IMR-90 (cell line): ENCODE data around the gene ROBO2. TPM values are rescaled to one million over a fixed set of nuclear protein-coding genes. Genes with fewer than 3 reads are reported as not detected.

ENCODE experiments used
- ATAC-seq: fragments of 200-7000 bp; cut with Tn5 transposase; 2 replicates; pipeline ENCODE4 v1.9.1; 2020; ENCODE audit warnings: low read depth, mild to moderate bottlenecking, moderate library complexity
- BruUV-seq: library from RNA; stranded (reverse); fragments of 400-500 nt; replicated peaks from 2 replicates; lab custom pipeline; 2021; lab: Mats Ljungman, UMichigan
- CTCF ChIA-PET: fragments of 300-600 bp; formaldehyde crosslinking; extraction: SDS; loops from one replicate; lab custom pipeline; 2021; ENCODE audit warnings: antibody characterized with exemption; lab: Yijun Ruan, JAX
- POLR2A ChIA-PET: fragments of 300-600 bp; sonication (Branson Sonifier 250); formaldehyde crosslinking; loops from one replicate; lab custom pipeline; 2022; ENCODE audit warnings: antibody characterized with exemption; ENCODE audit not compliant: unreplicated experiment; lab: Charles Lee
- DNase-seq: peaks from one replicate; pipeline ENCODE4 v3.0.0; 2013
- H2AFZ ChIP-seq: replicated peaks from 2 replicates; pipeline ENCODE3; 2013; ENCODE audit warnings: low read length, mild to moderate bottlenecking; ENCODE audit not compliant: poor library complexity
- H2AK5ac ChIP-seq: 2 replicates; pipeline ENCODE4 v1.6.1; 2013; ENCODE audit warnings: low read depth, low read length, inconsistent platforms
- H2AK9ac ChIP-seq: replicated peaks from 2 replicates; pipeline ENCODE3; 2013; ENCODE audit warnings: mild to moderate bottlenecking, low read depth, low read length, moderate library complexity; ENCODE audit not compliant: poor library complexity
- H2BK120ac ChIP-seq: 2 replicates; pipeline ENCODE4 v1.6.1; 2013; ENCODE audit warnings: low read depth, low read length, inconsistent platforms
- H2BK15ac ChIP-seq: 3 replicates; pipeline ENCODE4 v1.6.1; 2013; ENCODE audit warnings: low read depth, low read length, inconsistent platforms
- H2BK20ac ChIP-seq: 2 replicates; pipeline ENCODE4 v1.6.1; 2013; ENCODE audit warnings: low read depth, mild to moderate bottlenecking, inconsistent platforms, low read length, moderate library complexity
- H2BK5ac ChIP-seq: 2 replicates; pipeline ENCODE4 v1.6.1; 2013; ENCODE audit warnings: mild to moderate bottlenecking, low read depth, low read length, inconsistent platforms; ENCODE audit not compliant: poor library complexity, severe bottlenecking
- H3K14ac ChIP-seq: replicated peaks from 2 replicates; pipeline ENCODE4 v1.6.1; 2013; ENCODE audit warnings: low read depth, low read length, inconsistent platforms
- H3K18ac ChIP-seq: 2 replicates; pipeline ENCODE4 v1.6.1; 2013; ENCODE audit warnings: low read depth, low read length, control low read depth
- H3K23ac ChIP-seq: 2 replicates; pipeline ENCODE4 v1.6.1; 2013; ENCODE audit warnings: low read depth, low read length, inconsistent platforms
- H3K27ac ChIP-seq: 2 replicates; pipeline ENCODE4 v1.5.1; 2013; ENCODE audit warnings: mild to moderate bottlenecking, control low read depth, low read length; ENCODE audit not compliant: insufficient read depth
- H3K27me3 ChIP-seq: 2 replicates; pipeline ENCODE4 v1.6.1; 2013; ENCODE audit warnings: low read length; ENCODE audit not compliant: control insufficient read depth, insufficient read depth
- H3K36me3 ChIP-seq: 2 replicates; pipeline ENCODE4 v1.6.1; 2013; ENCODE audit warnings: low read length, mixed read lengths; ENCODE audit not compliant: control insufficient read depth, insufficient read depth
- H3K4ac ChIP-seq: 2 replicates; pipeline ENCODE4 v1.6.1; 2013; ENCODE audit warnings: low read depth, low read length, inconsistent platforms
- H3K4me1 ChIP-seq: 2 replicates; pipeline ENCODE4 v1.6.1; 2013; ENCODE audit warnings: low read length, mixed read lengths; ENCODE audit not compliant: control insufficient read depth, insufficient read depth
- H3K4me2 ChIP-seq: 2 replicates; pipeline ENCODE4 v1.6.1; 2013; ENCODE audit warnings: low read depth, mild to moderate bottlenecking, control low read depth, low read length, moderate library complexity
- H3K4me3 ChIP-seq: 2 replicates; pipeline ENCODE4 v1.5.1; 2013; ENCODE audit warnings: low read depth, mild to moderate bottlenecking, control low read depth, low read length, moderate library complexity; ENCODE audit not compliant: insufficient read depth
- H3K56ac ChIP-seq: 2 replicates; pipeline ENCODE4 v1.6.1; 2013; ENCODE audit warnings: low read length, inconsistent platforms; ENCODE audit not compliant: insufficient read depth; ENCODE audit errors: extremely low read depth
- H3K79me1 ChIP-seq, 2 experiments: 2 replicates each; pipeline ENCODE4 v1.6.1; 2013; ENCODE audit warnings: low read length in 2 of 2, inconsistent platforms in 1 of 2, low read depth in 1 of 2
- H3K9ac ChIP-seq: 2 replicates; pipeline ENCODE4 v1.6.1; 2013; ENCODE audit warnings: low read depth, low read length, control low read depth
- H3K9me1 ChIP-seq: 2 replicates; pipeline ENCODE4 v1.6.1; 2013; ENCODE audit warnings: low read length, inconsistent platforms; ENCODE audit not compliant: insufficient read depth
- H3K9me3 ChIP-seq: 2 replicates; pipeline ENCODE4 v1.6.1; 2013; ENCODE audit warnings: low read length; ENCODE audit not compliant: control insufficient read depth, insufficient read depth
- H4K20me1 ChIP-seq: 2 replicates; pipeline ENCODE4 v1.6.1; 2013; ENCODE audit warnings: low read length, inconsistent platforms; ENCODE audit not compliant: insufficient read depth
- H4K5ac ChIP-seq: 2 replicates; pipeline ENCODE4 v1.6.1; 2013; ENCODE audit warnings: mild to moderate bottlenecking, low read depth, low read length, control low read depth
- H4K8ac ChIP-seq, 2 experiments: 2 replicates each; pipeline ENCODE4 v1.6.1; 2013; ENCODE audit warnings: low read depth in 2 of 2, low read length in 2 of 2, control low read depth in 1 of 2, inconsistent platforms in 1 of 2
- H4K91ac ChIP-seq: 2 replicates; pipeline ENCODE4 v1.6.1; 2013; ENCODE audit warnings: low read depth, low read length, inconsistent platforms; ENCODE audit not compliant: insufficient read depth
- CEBPB ChIP-seq: IDR thresholded peaks from 2 replicates; pipeline ENCODE4 v1.6.1; 2012; ENCODE audit warnings: low read depth, low read length, improper control_type of control experiment
- CHD1 ChIP-seq: IDR thresholded peaks from 2 replicates; pipeline ENCODE4 v1.6.1; 2012; ENCODE audit warnings: low read depth, low read length, improper control_type of control experiment
- CTCF ChIP-seq: conservative IDR thresholded peaks from 2 replicates; pipeline ENCODE4 v1.5.1; 2012; ENCODE audit warnings: mild to moderate bottlenecking, low read depth, low read length, improper control_type of control experiment
- MAZ ChIP-seq: IDR thresholded peaks from 2 replicates; pipeline ENCODE4 v1.6.1; 2012; ENCODE audit warnings: low read depth, mild to moderate bottlenecking, low read length, improper control_type of control experiment, moderate library complexity, borderline replicate concordance
- RCOR1 ChIP-seq: IDR thresholded peaks from 2 replicates; pipeline ENCODE4 v1.6.1; 2012; ENCODE audit warnings: mild to moderate bottlenecking, low read length, improper control_type of control experiment; ENCODE audit not compliant: insufficient replicate concordance
- RFX5 ChIP-seq: IDR thresholded peaks from 2 replicates; pipeline ENCODE4 v1.8.0; 2012; ENCODE audit warnings: low read depth, mild to moderate bottlenecking, low read length, moderate library complexity
- WGBS, 2 experiments: methylation state at CpG; one replicate each; pipeline versions ENCODE4 v1.1.5 to v1.1.7; 2013; ENCODE audit warnings: missing lambda C conversion rate in 2 of 2; ENCODE audit not compliant: insufficient read length in 1 of 2; ENCODE audit errors: extremely low coverage in 2 of 2; 5-methylcytosine and 5-hydroxymethylcytosine counted together
- dilution Hi-C: fragments of 300-500 bp; cut with HindIII; formaldehyde crosslinking; loops from one replicate; pipeline ENCODE4 v1.14.3; 2018; ENCODE audit warnings: low sequenced_read_pairs; ENCODE audit not compliant: unreplicated experiment
- in situ Hi-C: fragments of 300-500 bp; cut with MboI; formaldehyde crosslinking; loops from 3 replicates; pipeline ENCODE4 v1.14.3; 2019; ENCODE audit warnings: low sequenced_read_pairs, inconsistent platforms, mixed read lengths
- intact Hi-C: fragments of 100-400 bp; cut with micrococcal nuclease; formaldehyde crosslinking; loops from 2 replicates; pipeline ENCODE4 v1.10.0; 2022
- polyA plus RNA-seq, 3 experiments: library from polyadenylated mRNA; depleted of rRNA; stranded (reverse); fragments of >200 nt; gene quantifications; 2 replicates each; pipeline ENCODE4 v1.2.3, GENCODE V29; 2012; ENCODE audit warnings: low replicate concordance in 1 of 3
- total RNA-seq: library from RNA; depleted of rRNA; stranded (reverse); fragments of >200 nt; gene quantifications from 2 replicates; pipeline ENCODE4 v1.2.3, GENCODE V29; 2012
- TF ChIP-seq, protein P1 (sequence below): fragments of 150-350 bp; IDR thresholded peaks from 2 replicates; pipeline ENCODE4 v1.6.1; 2017; ENCODE audit warnings: mild to moderate bottlenecking, antibody characterized with exemption, low read length, low read depth

ROBO2 gene
- total and polyA plus RNA-seq, 2 of the 4 experiments (the other 2 are of a cell fraction), result 9.3 to 14.5 TPM

GRCh38 chr3:77491961-77492360, 452.1 kb downstream of the ROBO2 start:
- Histone ChIP-seq H4K5ac (no peak overlapping the region), H3K14ac (no peak overlapping the region), H3K36me3 (no peaks in the 10 kb centered on the region), H3K79me1 (no peaks in the 10 kb centered on the region), H2BK5ac (no peak overlapping the region), H2AK5ac (no peak overlapping the region), H3K4me1 (no peaks in the 10 kb centered on the region), H3K9me3 (no peaks in the 10 kb centered on the region; the same call in 1 of the 2 replicates), H3K18ac (no peak overlapping the region), H2BK120ac (no peak overlapping the region), H3K4me3 (no peak overlapping the region), H3K9me1 (no peaks in the 10 kb centered on the region), H2AFZ (no peak overlapping the region), H3K27me3 (no peaks in the 10 kb centered on the region), H2AK9ac (no peak overlapping the region), H4K20me1 (no peaks in the 10 kb centered on the region), H3K4ac (no peak overlapping the region), H4K91ac (no peak overlapping the region), H3K27ac (no peak overlapping the region), H3K9ac (no peak overlapping the region), H2BK20ac (no peak overlapping the region), H3K23ac (no peak overlapping the region), H4K8ac (no peak overlapping the region), H3K4me2 (no peak overlapping the region), H2BK15ac (no peak overlapping the region), H3K56ac (no peak overlapping the region)
- no peak for DNase-seq
- dilution Hi-C loops, result no loop called here
- no peak for ATAC-seq
- intact Hi-C loops, result no loop called here
- ChIA-PET POLR2A (no interaction called here), CTCF (no interaction called here)
- in situ Hi-C loops, result no loop called here
- no CpG with 5 or more reads among the region's 1 CpG for WGBS, 2 experiments
- no TSS peak for BruUV-seq
- TF ChIP-seq CTCF, result no peak
- no peak for TF ChIP-seq RFX5
- no peak for TF ChIP-seq MAZ
- TF ChIP-seq CEBPB, result no peak
- no peak for TF ChIP-seq RCOR1
- TF ChIP-seq, protein P1, sequence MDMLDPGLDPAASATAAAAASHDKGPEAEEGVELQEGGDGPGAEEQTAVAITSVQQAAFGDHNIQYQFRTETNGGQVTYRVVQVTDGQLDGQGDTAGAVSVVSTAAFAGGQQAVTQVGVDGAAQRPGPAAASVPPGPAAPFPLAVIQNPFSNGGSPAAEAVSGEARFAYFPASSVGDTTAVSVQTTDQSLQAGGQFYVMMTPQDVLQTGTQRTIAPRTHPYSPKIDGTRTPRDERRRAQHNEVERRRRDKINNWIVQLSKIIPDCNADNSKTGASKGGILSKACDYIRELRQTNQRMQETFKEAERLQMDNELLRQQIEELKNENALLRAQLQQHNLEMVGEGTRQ, result no peak
- TF ChIP-seq CHD1, result no peak
